Measurements from ENCODE around the gene MEGF11. TPM values are rescaled to one million over a fixed set of nuclear protein-coding genes. Genes with fewer than 3 reads are reported as not detected.

Gene MEGF11
- total RNA-seq, 1 experiment from 2014 or later, result 1.2 TPM

GRCh38 chr15:66288551-66289185 lies 35.1 kb upstream of the MEGF11 start:
- no peak overlapping the region for H3K27ac ChIP-seq (ENCODE audit: insufficient read length, low read depth, low read length)
- H2BK15ac ChIP-seq (ENCODE audit: low read depth, low read length), result no peak overlapping the region
- no peak overlapping the region for H3T11ph ChIP-seq (ENCODE audit: low read length)
- H4K8ac ChIP-seq (replicated peaks; ENCODE audit: insufficient read length, low read depth, low read length), result no peak overlapping the region
- Mint-ChIP-seq H3K4me1 (peaks cover 12 to 13% of the 10 kb centered on the region in 2 experiments), H3K9me3 (no peaks in the 10 kb centered on the region), H3K27ac (no peak overlapping the region; a peak in 1 of 7 replicates), H3K36me3 (ENCODE audit: insufficient read depth in 1 of 3, low read depth in 3 of 3) (no peaks in the 10 kb centered on the region), H3K27me3 (ENCODE audit: low read depth) (peaks cover 1% of the 10 kb centered on the region), H3K4me3 (no peak overlapping the region)
- no peak overlapping the region for H2BK5ac ChIP-seq (ENCODE audit: insufficient read length, low read length)
- H3K56ac ChIP-seq (ENCODE audit: insufficient read length, low read depth, low read length), result no peak overlapping the region
- H3K9me3 ChIP-seq (ENCODE audit: control insufficient read depth, low read depth, low read length), result no peaks in the 10 kb centered on the region
- no peak overlapping the region for H2BK120ac ChIP-seq (ENCODE audit: low read depth, low read length, poor library complexity, severe bottlenecking)
- no peak overlapping the region for H3K14ac ChIP-seq (ENCODE audit: insufficient read depth, low read length)
- no peak overlapping the region for H3K4me2 ChIP-seq (ENCODE audit: insufficient read depth, insufficient read length, low read length)
- H3K18ac ChIP-seq (ENCODE audit: insufficient read length, low read depth, low read length), result no peak overlapping the region
- H4K91ac ChIP-seq (ENCODE audit: insufficient read length, low read depth, low read length), result no peak overlapping the region
- no peak overlapping the region for H3K23ac ChIP-seq (ENCODE audit: insufficient read length, low read depth, low read length)
- no peak for TF ChIP-seq CTCF (conservative IDR thresholded peaks at IDR 0.05)
- no peaks in the 10 kb centered on the region for H3K23me2 ChIP-seq (ENCODE audit: insufficient read length, low read depth, low read length, poor library complexity, severe bottlenecking)
- H2BK12ac ChIP-seq (ENCODE audit: insufficient read length, low read depth, low read length), result no peak overlapping the region
- no peak overlapping the region for H3K4ac ChIP-seq (ENCODE audit: low read depth, low read length)
- no peaks in the 10 kb centered on the region for H3K4me1 ChIP-seq (ENCODE audit: insufficient read depth, low read length)
- no peaks in the 10 kb centered on the region for H4K20me1 ChIP-seq (ENCODE audit: control insufficient read depth, insufficient read depth, insufficient read length)
- H4K5ac ChIP-seq (ENCODE audit: insufficient read length, low read depth, low read length), result no peak overlapping the region
- no peak overlapping the region for H3K9ac ChIP-seq (ENCODE audit: extremely low read depth, insufficient read length, low read length)
- no peaks in the 10 kb centered on the region for H3K79me1 ChIP-seq (ENCODE audit: insufficient read depth, low read depth, low read length, poor library complexity, severe bottlenecking)
- no peak overlapping the region for H2AFZ ChIP-seq (ENCODE audit: low read length)
- H3K27me3 ChIP-seq (ENCODE audit: insufficient read depth, low read length), result no peaks in the 10 kb centered on the region
- no peak overlapping the region for H2BK20ac ChIP-seq (ENCODE audit: low read depth, low read length, poor library complexity, severe bottlenecking)
- H3K79me2 ChIP-seq (ENCODE audit: insufficient read depth, low read length), result no peaks in the 10 kb centered on the region
- no peak for DNase-seq
- no peak overlapping the region for H2AK5ac ChIP-seq (ENCODE audit: insufficient read length, low read length)
- no CpG with 5 or more reads among the region's 6 CpGs for WGBS (ENCODE audit: extremely low coverage, insufficient read length, low lambda C conversion rate)
